Osteoblast (primary cell): Measurements from ENCODE around the gene MRPL23. TPM values are rescaled to one million over a fixed set of nuclear protein-coding genes. Genes with fewer than 3 reads are reported as not detected.

Source experiments
- DNase-seq: peaks from one replicate; pipeline ENCODE4 v3.0.0; 2011; ENCODE audit warnings: low spot score, mixed read lengths; ENCODE audit not compliant: insufficient read length; ENCODE audit errors: missing footprints
- H2AFZ ChIP-seq: 2 replicates; pipeline ENCODE4 v1.6.0; 2011; ENCODE audit warnings: mild to moderate bottlenecking, low read length
- H3K27ac ChIP-seq: 2 replicates; pipeline ENCODE4 v1.5.1; 2011; ENCODE audit warnings: mild to moderate bottlenecking, low read depth, low read length, moderate library complexity
- H3K27me3 ChIP-seq: 2 replicates; pipeline ENCODE4 v1.6.0; 2012; ENCODE audit warnings: mild to moderate bottlenecking, control low read depth, inconsistent platforms, low read length, moderate library complexity; ENCODE audit not compliant: insufficient read depth
- H3K36me3 ChIP-seq: 2 replicates; pipeline ENCODE4 v1.5.1; 2011; ENCODE audit warnings: mild to moderate bottlenecking, low read length, control low read depth, moderate library complexity; ENCODE audit not compliant: insufficient read depth
- H3K4me1 ChIP-seq: 2 replicates; pipeline ENCODE4 v1.5.1; 2011; ENCODE audit warnings: mild to moderate bottlenecking, low read length, control low read depth, moderate library complexity; ENCODE audit not compliant: insufficient read depth
- H3K4me2 ChIP-seq: 2 replicates; pipeline ENCODE4 v1.6.0; 2011; ENCODE audit warnings: mild to moderate bottlenecking, low read length; ENCODE audit not compliant: insufficient read depth
- H3K4me3 ChIP-seq: fragments of 200-600 bp; sonication (generic); 3 replicates; pipeline ENCODE4 v1.5.1; 2012; ENCODE audit warnings: mild to moderate bottlenecking, low read length, inconsistent platforms; ENCODE audit not compliant: insufficient read depth
- H3K79me2 ChIP-seq: 2 replicates; pipeline ENCODE4 v1.6.0; 2012; ENCODE audit warnings: mild to moderate bottlenecking, low read length, control low read depth, inconsistent platforms; ENCODE audit not compliant: insufficient read depth
- H3K9me3 ChIP-seq: 2 replicates; pipeline ENCODE4 v1.5.1; 2011; ENCODE audit warnings: low read depth, low read length, control low read depth
- H4K20me1 ChIP-seq: 2 replicates; pipeline ENCODE4 v1.6.0; 2012; ENCODE audit warnings: mild to moderate bottlenecking, low read length, control low read depth; ENCODE audit not compliant: insufficient read depth
- CTCF ChIP-seq: IDR thresholded peaks from 2 replicates; pipeline ENCODE4 v1.5.1; 2011; ENCODE audit warnings: mild to moderate bottlenecking, low read depth, low read length, moderate library complexity; ENCODE audit errors: extremely low read depth
- total RNA-seq: library from RNA; depleted of rRNA; stranded (reverse); fragments of >200 nt; gene quantifications from 2 replicates; pipeline ENCODE4 v1.2.3, GENCODE V29; 2012

The MRPL23 gene
- total RNA-seq, 1 donor: 94.5 TPM

- peak; percentile 82 for DNase-seq
- Histone ChIP-seq H4K20me1 (no peaks in the 10 kb centered on the region), H2AFZ (no peak overlapping the region), H3K9me3 (no peaks in the 10 kb centered on the region), H3K27ac (no peak overlapping the region), H3K27me3 (no peaks in the 10 kb centered on the region), H3K79me2 (no peaks in the 10 kb centered on the region), H3K36me3 (no peaks in the 10 kb centered on the region), H3K4me1 (peaks cover 7% of the 10 kb centered on the region), H3K4me2 (no peak overlapping the region), H3K4me3 (no peak overlapping the region)
- no peak for TF ChIP-seq CTCF
Measured at GRCh38 chr11:1927848-1928469, 19.2 kb upstream of the MRPL23 start.

- no peaks in the 10 kb centered on the region for H4K20me1 ChIP-seq
- peaks cover 7% of the 10 kb centered on the region for H3K4me1 ChIP-seq
- no peak for TF ChIP-seq CTCF
- H3K27ac ChIP-seq: no peak overlapping the region
- H3K4me3 ChIP-seq: no peak overlapping the region
- H3K27me3 ChIP-seq: no peaks in the 10 kb centered on the region
- peak; percentile 80 for DNase-seq
- H3K4me2 ChIP-seq: no peak overlapping the region
- H2AFZ ChIP-seq: no peak overlapping the region
- H3K36me3 ChIP-seq: no peaks in the 10 kb centered on the region
- H3K79me2 ChIP-seq: no peaks in the 10 kb centered on the region
- no peaks in the 10 kb centered on the region for H3K9me3 ChIP-seq
Measured at GRCh38 chr11:1928470-1928890, 18.7 kb upstream of the MRPL23 start.

DNA sequence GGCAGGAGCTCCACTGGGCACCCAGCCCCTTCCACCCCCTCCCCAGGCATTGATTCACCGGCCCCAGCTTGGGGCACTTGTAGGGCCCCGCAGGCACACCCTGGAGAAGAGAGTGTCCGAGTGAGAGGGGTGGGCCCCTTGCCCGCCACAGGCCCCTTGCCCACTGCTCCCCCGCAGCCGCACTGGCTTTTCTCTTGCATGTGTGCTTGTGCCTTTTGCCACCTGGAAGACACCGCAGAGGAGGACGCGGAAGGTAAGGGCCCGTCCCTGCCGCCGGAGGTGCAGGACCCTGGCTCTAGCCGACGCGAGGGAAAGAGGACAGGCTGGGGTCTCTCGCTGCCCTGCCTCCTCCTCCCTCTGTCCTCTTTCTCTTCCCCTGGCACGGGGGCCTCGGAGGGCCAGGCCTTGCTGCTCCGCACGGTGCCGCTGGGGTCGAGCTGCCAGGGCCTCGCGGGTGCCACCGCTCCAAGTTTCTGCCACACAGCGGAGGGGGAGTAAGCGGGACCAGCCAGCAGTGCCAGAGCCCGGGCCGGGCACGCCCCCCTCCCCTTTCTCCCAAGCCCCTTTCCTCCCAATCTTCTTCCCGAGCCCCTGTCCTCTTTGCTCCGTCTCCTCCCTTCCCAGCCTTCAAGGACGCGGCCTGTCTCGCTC is 18.1 kb upstream of the MRPL23 start:
- no peak overlapping the region for H2AFZ ChIP-seq
- no peak overlapping the region for H3K4me3 ChIP-seq
- no peaks in the 10 kb centered on the region for H3K36me3 ChIP-seq
- peak; percentile 38 for DNase-seq
- H3K27ac ChIP-seq: no peak overlapping the region
- no peaks in the 10 kb centered on the region for H3K79me2 ChIP-seq
- no peaks in the 10 kb centered on the region for H3K27me3 ChIP-seq
- H4K20me1 ChIP-seq: no peaks in the 10 kb centered on the region
- TF ChIP-seq CTCF: no peak
- no peaks in the 10 kb centered on the region for H3K9me3 ChIP-seq
- peaks cover 7% of the 10 kb centered on the region for H3K4me1 ChIP-seq
- no peak overlapping the region for H3K4me2 ChIP-seq

- Histone ChIP-seq H3K27me3 (no peaks in the 10 kb centered on the region), H4K20me1 (no peaks in the 10 kb centered on the region), H2AFZ (no peak overlapping the region), H3K9me3 (no peaks in the 10 kb centered on the region), H3K79me2 (no peaks in the 10 kb centered on the region), H3K4me3 (no peak overlapping the region), H3K4me1 (peaks cover 7% of the 10 kb centered on the region), H3K4me2 (no peak overlapping the region), H3K36me3 (no peaks in the 10 kb centered on the region), H3K27ac (no peak overlapping the region)
- no peak for TF ChIP-seq CTCF
- DNase-seq: peak; percentile 68
Measured at GRCh38 chr11:1929621-1930461, 17.3 kb upstream of the MRPL23 start.
